ENCODE results near the gene GNRH2.

- TF ChIP-seq POLR2AphosphoS5 (IDR thresholded peaks at IDR 0.05) (no peak), CTCF (IDR thresholded peaks at IDR 0.05) (no peak), POLR2A (IDR thresholded peaks at IDR 0.05) (no peak), EP300 (IDR thresholded peaks at IDR 0.05) (no peak)
Observed at GRCh38 chr20:3093861-3094361, 50.5 kb downstream of the GNRH2 start.

All from gastroesophageal sphincter (tissue), 3 donors.